ENCODE measurements around the gene ENTPD8. TPM values are rescaled to one million over a fixed set of nuclear protein-coding genes. Genes with fewer than 3 reads are reported as not detected.

The ENTPD8 gene
- total RNA-seq, 4 donors from 2014 or later, result not detected

GRCh38 chr9:137461663-137462395, 20.7 kb upstream of the ENTPD8 start:
- peak in 1 of 2 donors; percentile 81 for DNase-seq (ENCODE audit: low spot score in 2 of 2)
- Histone ChIP-seq H3K4me1 (peaks cover 31% of the 10 kb centered on the region), H3K27ac (no peak overlapping the region), H3K4me3 (no peak overlapping the region), H3K27me3 (no peaks in the 10 kb centered on the region), H3K36me3 (peaks cover 24% of the 10 kb centered on the region), H3K9me3 (no peaks in the 10 kb centered on the region)
- WGBS, result 51% methylated on average over 19 of the region's 52 CpGs
- no peak for TF ChIP-seq EP300 (IDR thresholded peaks at IDR 0.05)
- no peak for TF ChIP-seq POLR2AphosphoS5 (IDR thresholded peaks at IDR 0.05)
- no peak for TF ChIP-seq CTCF (IDR thresholded peaks at IDR 0.05)
- no peak for TF ChIP-seq POLR2A (IDR thresholded peaks at IDR 0.05)

DNA sequence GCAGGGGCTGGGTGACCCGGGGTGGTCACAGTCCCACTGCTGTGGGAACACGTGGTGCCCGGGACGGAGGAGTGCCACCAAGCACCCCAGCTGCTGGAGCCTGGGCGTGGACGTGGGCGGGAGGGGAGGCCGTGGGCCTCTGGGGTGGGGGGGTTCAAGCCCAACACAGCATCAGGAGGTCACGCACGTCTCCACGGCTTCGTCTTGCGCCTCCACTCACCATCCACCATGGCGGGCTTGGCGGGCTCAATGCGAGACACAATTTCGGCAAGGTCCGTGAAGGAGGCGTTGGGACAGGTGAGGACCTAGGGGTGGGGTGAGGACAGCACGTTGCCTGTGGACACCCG, 20.1 kb upstream of the ENTPD8 start:
- no peaks in the 10 kb centered on the region for H3K9me3 ChIP-seq
- H3K27me3 ChIP-seq, result no peaks in the 10 kb centered on the region
- peaks cover 32% of the 10 kb centered on the region for H3K4me1 ChIP-seq

DNA sequence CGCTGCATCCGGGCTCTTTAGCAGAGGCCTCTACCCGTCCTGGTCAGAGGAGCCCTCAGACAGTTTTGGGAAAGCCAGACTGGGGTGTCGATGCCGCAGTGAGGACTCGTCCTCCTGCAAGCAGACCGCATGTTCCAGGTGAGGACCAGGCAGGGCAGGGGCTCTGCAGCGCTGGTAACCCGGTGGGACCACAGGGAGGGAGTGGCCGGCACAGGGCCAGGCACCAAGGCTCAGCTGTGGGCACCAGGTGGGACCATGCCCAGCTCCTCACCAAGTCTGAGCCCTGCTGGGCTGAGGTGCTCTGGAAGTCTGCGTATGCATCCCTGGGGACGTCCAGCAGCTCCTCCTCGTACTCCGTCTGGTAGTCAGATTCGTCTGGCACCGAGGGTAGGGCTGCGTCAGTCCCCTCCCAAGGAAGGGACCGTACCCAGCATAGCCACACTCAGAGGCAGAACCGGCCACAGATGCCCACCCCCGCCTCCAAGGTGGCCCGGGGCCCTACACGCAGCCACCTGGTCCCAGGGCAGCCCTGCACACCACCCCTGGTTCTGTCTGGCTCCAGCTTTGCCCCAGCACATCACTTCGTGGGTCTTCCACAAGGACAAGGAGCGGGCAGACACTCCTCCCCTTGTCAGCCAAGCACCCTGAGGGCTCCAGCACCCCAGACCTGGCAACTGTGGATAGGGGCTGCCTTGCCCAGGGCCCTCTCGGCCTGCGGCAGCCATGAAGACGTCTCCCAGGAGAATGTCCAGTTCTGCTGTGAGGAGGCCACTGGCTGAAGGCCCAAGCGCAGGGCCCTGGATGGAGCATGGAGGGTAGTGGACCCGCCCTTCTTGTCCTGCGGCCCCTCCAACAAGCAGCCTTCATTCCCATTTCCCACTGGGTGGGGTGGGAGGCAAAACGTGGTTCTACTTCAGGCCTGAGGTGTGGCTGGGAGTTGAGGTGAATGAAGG, 19.5 kb upstream of the ENTPD8 start:
- H3K27ac ChIP-seq, result no peak overlapping the region
- H3K9me3 ChIP-seq, result no peaks in the 10 kb centered on the region
- H3K4me1 ChIP-seq, result peaks cover 36% of the 10 kb centered on the region
- peak in 1 of 2 donors; percentile 74 for DNase-seq (ENCODE audit: low spot score in 2 of 2)
- WGBS, result 88% methylated on average over 19 of the region's 31 CpGs
- no peaks in the 10 kb centered on the region for H3K27me3 ChIP-seq
- TF ChIP-seq CTCF (IDR thresholded peaks at IDR 0.05) (no peak), EP300 (IDR thresholded peaks at IDR 0.05) (no peak), POLR2A (IDR thresholded peaks at IDR 0.05) (no peak), POLR2AphosphoS5 (IDR thresholded peaks at IDR 0.05) (no peak)
- peaks cover 26% of the 10 kb centered on the region for H3K36me3 ChIP-seq
- H3K4me3 ChIP-seq, result no peak overlapping the region

More for the DNA sequence above, 20.1 kb upstream of the ENTPD8 start:
- Histone ChIP-seq H3K36me3 (peaks cover 26% of the 10 kb centered on the region), H3K4me3 (no peak overlapping the region), H3K27ac (no peak overlapping the region)
- peak in 1 of 2 donors; percentile 75 for DNase-seq (ENCODE audit: low spot score in 2 of 2)
- 87% methylated on average over 18 of the region's 21 CpGs for WGBS
- TF ChIP-seq POLR2A (IDR thresholded peaks at IDR 0.05), result no peak
- no peak for TF ChIP-seq POLR2AphosphoS5 (IDR thresholded peaks at IDR 0.05)
- TF ChIP-seq EP300 (IDR thresholded peaks at IDR 0.05), result no peak
- TF ChIP-seq CTCF (IDR thresholded peaks at IDR 0.05), result no peak

DNA sequence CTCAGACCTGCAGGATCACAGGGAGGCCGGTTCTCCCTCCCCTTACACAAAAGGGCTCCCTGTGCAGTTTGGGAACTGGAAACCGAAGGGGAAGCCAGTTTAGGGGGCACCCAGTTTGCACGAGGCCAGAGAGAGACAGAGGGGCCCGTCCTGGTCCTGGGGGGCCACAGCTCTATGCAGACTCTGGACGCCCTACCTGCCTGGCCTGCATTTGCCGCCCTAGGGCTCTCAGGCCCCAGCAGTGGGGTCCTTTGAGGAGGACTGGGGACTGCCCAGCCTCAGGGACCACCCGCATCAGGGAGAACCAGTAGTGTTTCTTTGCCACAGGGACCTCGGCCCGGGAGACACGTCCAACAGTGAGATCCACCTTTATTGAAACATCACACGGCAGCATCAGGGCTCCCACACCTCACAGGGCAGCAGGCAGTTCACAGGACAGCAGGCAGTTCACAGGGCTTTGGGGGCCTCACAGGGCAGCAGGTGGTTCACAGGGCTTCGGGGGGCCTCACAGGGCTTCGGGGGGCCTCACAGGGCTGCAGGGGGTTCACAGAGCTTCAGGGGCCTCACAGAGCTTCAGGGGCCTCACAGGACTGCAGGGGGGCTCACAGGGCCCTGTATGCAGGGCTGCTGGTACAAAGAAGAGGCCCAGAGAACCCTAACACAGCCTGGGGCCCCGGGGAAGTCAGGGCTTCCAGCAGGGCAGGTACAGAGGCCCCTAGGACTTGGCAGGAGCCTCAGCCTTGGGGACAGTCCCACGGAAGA, 18.6 kb upstream of the ENTPD8 start:
- Histone ChIP-seq H3K9me3 (no peaks in the 10 kb centered on the region), H3K4me3 (peak overlapping the region; percentile 81), H3K4me1 (peaks cover 44% of the 10 kb centered on the region), H3K27ac (peak overlapping the region; percentile 30), H3K27me3 (no peaks in the 10 kb centered on the region), H3K36me3 (peaks cover 29% of the 10 kb centered on the region)
- TF ChIP-seq POLR2AphosphoS5 (IDR thresholded peaks at IDR 0.05) (no peak), CTCF (IDR thresholded peaks at IDR 0.05) (no peak), POLR2A (IDR thresholded peaks at IDR 0.05) (no peak), EP300 (IDR thresholded peaks at IDR 0.05) (no peak)
- WGBS, result 50% methylated on average over 6 of the region's 15 CpGs
- DNase-seq (ENCODE audit: low spot score in 2 of 2), result no peak
